Measurements from ENCODE around the gene TWIST1.

Gene TWIST1

DNA sequence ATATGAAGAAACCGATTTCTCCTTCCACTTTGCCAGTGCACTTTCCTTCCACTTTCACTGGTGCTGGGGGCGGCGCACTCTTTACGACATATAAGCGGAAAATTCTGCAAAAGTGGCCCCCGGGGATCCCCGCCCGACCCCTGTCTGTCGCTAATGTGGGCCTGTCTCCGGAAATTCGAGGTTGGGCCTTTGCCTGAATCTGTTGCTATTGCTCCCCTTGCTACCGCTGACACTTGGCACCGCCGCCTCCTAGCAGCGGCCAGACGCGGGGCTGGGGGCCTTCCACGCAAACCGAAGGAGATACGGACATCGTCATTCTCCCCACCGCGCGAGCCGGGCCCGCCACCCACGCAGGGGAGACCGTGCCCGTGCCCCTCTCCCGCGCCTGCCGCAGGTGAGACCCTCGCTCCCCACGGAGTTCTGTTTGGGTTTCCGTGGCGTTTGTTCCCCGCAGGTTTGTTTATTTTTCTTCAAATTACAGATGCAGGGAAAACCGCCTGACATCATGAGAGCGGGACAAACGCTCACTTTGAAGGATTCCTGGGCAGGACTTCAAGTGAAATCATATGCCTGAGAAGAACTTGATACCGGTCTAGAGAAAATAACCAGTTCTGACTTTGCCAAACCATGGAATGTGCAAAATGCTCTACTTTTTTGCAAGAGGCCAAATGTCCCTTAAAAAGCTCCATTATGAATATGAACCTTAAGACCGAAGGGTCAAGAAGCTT, 5.0 kb downstream of the TWIST1 start:
- DNase-seq, result no peak

DNA sequence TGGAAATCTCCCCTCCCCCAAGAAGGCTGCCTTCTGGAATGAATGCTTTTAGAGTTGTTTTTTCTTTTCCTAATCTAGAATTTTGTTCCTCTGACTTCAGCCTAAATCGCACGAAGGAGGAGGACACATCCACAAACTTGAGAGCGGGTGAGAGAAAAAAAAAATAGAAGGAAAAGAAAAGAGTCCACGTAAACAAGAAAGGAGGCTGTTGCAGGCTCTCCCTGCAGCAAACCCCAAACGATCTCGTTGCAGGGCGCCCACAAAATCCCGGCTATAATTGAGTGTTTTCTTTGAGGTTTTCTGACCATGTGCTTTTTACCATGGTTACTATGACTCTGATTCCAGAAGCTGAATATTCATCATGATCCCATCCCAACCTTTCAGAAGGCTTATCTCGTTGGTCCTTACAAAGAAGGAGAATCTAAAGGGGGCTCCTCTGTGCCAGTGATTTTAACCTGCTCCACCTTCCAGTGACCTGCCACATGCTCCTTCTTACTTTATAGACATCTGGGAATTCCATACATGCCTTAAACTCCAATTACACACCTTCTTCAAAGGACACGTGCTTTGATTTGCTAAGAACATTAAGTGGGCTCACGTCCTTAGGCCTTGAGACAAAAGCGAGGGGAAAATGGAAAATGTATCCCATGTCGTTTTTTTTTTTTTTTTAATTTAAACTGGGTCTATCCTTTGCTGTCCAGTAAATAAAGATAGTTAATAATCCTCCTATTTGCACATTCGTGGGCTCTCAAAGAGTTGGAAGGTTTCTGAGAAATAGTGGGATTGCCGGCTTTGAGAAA, 5.8 kb downstream of the TWIST1 start:
- DNase-seq, result no peak

- DNase-seq, result no peak
Observed at GRCh38 chr7:19110776-19111175, 6.7 kb downstream of the TWIST1 start.

- DNase-seq, result no peak
Observed at GRCh38 chr7:19110026-19110730, 7.3 kb downstream of the TWIST1 start.

DNA sequence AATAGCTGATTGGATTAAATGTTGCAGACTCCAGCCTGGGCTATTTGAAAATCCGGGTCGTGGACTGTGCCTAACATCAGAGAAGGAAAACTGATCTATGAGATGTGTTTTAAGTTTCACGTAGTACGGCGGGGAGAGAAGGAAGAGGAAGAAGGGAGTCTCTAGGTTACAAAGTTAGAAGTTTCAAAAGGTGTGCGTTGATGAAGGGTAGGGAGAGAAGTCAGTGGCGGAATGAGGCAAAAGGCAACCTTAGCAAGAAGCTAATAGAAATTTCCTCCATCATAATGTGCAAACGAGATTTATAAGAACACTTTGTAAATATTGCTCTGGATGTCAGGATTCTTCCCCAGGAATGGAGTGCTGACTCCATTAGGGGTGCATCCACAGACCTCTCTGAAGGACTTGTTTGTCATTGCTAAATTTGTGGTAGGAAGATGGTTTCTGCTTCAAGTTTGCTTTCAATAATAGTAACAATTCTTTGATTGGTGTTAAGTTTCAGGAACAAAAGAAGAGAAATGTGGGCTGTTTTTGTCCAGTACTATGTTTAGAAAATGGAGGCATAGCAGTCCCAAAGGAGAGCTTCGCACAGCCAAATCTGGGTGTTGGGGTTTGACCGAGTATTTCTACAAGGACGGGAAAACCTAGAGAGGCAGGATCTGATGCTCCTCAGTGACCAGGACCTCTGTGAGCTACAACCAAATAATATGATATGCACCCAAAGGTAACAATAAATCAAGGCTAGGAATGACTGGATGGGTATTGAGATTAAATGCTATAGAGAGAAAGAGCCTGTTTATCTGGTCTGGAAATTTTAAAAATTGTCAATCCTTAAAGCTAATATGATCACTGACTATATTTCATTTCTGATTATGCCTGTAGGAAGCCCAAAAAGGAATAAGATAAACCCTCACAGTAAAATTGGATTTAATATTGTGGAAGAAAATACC, 8.2 kb downstream of the TWIST1 start:
- DNase-seq, result no peak

DNA sequence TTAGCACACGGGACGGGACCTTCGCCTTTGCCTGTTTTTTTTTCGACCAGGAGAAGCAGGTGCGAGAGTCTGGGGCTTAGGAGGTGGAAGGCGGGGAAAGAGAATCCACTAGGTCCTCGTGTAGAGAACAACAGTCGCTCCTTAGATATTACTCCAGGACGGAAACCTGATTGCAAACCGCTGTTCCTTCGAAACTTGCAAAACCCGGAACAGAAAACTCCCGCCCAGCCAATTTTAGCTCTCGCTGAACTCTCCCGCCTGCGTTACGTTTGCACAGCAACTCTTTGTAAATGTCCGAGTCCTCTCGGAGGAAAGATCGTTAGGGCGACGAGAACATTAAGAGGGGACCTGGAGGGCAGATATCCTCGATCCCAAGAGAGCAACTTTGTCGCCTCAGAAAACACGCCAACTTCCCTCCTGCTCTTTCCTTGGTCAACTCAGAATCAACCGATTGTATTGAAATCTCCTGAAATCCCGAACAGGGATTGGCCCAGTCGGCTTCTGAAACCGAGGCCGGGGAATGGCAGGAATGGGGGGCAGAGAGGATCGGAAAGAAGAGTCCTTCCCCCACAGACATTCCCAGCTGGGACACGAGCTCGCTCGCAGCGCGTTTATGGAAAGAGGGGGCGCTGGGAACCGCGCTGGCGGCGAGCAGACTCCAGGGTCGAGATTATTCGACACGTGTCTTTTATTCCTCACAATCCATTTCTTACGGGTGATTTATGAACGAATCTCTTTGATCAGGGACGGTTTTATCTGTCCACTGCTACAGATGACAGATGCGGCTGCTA, 9.9 kb downstream of the TWIST1 start:
- no peak for DNase-seq

DNA sequence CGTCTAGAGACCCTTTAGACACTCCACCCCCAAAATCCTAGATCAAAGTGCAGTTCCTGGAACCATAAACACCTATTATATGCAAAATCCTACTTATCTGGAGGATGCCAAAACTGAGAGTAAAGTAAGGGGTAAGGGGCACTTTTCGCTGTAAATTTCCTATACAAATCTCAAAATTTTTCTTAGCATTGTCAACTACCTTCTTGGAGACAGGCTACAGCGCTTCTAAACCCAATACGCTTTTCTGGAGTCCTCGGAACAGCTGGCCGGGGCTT, 10.4 kb downstream of the TWIST1 start:
- no peak for DNase-seq

GRCh38 chr7:19106241-19107080, 11.0 kb downstream of the TWIST1 start:
- no peak for DNase-seq

DNA sequence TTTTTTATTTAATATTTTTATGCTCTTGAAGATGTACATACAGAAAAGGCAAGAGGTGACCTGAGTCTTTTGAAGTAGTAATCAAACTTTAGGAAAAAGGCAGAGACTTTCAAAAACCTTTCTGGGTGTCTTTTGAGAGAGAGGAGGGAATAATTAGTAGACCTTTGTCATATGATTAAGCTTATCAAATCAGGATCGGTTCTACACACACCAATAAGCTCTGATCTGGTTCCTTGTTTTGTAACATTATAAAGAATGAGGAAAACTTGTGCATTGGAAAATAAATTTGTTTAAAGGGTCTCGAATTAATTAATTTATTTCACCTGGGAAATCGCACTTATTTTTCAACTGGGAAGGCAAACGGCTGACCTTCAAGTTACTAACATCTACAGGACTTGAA, 11.9 kb downstream of the TWIST1 start:
- DNase-seq, result no peak

DNA sequence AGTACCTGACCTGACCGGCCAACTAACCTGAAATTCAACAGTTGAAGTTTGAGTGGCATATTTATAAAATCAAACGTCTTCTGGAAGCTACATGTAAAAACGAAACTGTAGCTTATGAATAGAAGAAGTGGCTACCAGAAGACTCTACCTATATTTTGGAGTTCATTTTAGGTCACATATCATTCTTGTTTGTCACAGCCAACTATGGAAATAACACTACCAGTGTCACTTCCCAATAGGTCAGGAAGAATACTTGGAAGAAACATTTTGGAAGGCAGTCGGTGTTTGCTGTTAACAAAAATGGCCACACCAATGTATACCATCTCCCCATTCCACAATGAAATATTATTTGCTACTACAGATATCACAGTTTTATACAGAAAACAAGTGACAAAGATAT, 12.6 kb downstream of the TWIST1 start:
- no peak for DNase-seq

DNA sequence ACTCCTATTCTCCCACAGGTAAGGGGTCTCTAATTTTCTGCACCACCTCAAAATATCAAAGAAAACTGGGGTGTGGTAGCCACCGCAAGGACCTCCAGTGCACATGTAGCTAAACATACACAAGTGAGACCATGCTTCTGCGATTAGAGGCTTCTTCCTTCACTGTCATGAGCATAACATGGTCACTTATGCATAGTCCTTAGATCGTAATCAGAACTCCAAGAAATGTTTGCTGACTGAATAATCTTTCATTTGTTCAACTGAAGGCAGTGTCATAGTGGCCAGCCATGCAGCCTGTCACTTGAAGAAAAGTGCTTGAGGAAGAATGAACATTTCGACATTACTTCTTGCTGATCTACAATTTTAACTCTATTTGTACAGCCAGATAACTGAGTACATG, 14.6 kb downstream of the TWIST1 start:
- DNase-seq, result no peak

DNA sequence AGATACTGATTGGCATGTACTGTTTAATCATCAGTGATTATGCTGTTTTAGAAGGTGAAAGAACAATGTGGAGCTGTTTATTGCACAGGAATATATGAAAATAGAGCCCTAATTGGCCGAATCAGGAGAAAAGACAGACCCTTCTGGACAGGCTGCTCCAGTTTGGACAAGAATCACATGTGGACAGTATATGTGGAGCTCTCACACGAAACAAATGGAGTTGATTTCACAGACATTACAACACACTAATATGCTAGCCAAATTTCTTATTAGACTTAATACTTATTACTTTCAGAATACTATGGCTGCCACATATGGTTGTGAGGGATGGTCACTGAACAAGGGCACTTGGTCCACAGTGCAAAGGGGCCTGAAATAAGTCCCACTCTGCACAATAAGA, 15.5 kb downstream of the TWIST1 start:
- DNase-seq, result no peak

DNA sequence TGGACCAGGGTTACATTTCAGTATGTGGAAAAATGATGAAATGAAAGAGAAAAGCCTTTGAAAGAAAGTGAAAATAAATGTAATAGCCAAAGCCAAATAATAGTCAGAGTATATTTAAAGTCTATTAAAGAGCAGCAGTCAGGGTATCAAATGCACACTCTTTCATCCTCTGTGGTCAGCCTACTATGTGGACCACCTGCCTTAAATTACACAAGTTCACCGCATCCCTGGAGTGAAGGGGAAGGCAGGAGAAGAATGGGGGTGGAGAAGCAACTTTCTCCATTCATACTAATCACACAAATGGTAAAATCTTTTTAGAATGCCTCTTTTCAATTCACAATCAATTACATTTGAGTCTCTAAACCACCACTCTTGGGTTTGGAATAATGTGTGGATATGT, 16.0 kb downstream of the TWIST1 start:
- no peak for DNase-seq

DNA sequence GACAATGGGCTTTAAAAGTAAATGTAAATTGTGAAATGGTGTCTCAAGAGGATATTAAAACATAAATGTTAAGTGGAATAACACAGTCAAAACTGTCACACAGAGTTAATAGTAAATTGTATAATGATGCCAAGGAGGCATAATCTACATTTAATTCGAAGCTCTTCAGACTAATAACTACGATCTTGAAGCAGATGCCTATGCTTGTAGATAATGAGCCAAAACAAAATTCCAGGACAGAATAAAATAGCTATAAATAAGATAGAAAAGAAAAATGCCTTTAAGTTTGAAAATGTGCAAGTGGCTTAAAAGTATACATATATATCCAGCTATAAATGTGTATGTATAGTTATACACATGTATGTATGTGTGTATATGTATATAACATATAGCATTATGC, 17.5 kb downstream of the TWIST1 start:
- DNase-seq, result no peak

GRCh38 chr7:19099194-19099593, 18.2 kb downstream of the TWIST1 start:
- DNase-seq, result no peak

DNA sequence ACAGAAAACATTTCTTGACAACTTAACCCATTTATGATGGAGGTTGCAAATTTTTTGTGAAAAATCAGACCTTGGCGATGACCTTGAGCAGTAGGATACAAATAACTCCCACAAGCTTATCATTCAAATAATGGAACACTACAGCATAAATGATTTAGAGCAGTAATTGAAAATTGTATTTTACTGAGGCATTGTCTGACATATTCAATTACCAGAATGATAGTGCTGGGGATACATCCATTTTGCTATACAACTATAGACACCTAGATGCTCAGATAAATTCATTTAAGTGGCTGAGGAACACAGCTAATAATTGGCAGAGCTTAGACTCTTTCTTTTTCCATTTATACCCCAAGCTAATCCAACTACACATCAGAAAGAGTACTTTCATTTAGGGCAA, 18.9 kb downstream of the TWIST1 start:
- no peak for DNase-seq

GRCh38 chr7:19097165-19098055, 20.0 kb downstream of the TWIST1 start:
- no peak for DNase-seq

DNA sequence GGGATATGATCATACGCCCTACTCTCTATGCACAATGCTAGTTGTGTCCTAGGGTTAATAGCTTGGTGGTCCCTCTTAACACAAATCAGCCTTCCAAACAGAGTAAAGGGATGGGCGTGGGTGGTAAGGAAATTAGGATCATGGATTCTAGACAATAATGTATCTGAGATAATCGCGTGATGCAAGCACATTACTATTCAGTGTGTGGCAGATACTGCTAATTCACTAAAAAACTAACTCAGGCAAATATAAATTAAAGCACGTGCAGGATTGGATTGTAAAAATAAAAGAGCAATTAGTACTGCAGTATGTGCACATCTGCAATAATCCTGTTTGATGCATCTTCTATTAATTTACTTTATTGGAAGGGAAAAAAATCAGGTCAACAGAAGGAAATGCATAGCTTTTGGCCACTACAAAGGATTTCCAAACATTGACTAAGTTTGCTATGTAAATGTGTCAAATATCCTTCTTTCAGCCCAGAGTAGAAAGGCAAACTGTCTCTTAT, 22.0 kb downstream of the TWIST1 start:
- DNase-seq, result no peak

GRCh38 chr7:19094598-19095352, 22.7 kb downstream of the TWIST1 start:
- DNase-seq, result no peak

Measured in NCI-H2171 (cell line).